HepG2 (cell line): ENCODE measurements around the gene FKBP5. TPM values are rescaled to one million over a fixed set of nuclear protein-coding genes. Genes with fewer than 3 reads are reported as not detected.

Experiments
- ADNP ChIP-seq: sonication (generic); formaldehyde crosslinking; IDR thresholded peaks from 2 replicates; pipeline ENCODE4 v1.4.0; 2020; ENCODE audit warnings: missing genetic modification reagents
- CCDC6 ChIP-seq: sonication (generic); formaldehyde crosslinking; IDR thresholded peaks from 2 replicates; pipeline ENCODE4 v1.8.1; 2022; ENCODE audit warnings: mild to moderate bottlenecking, missing genetic modification reagents, moderate library complexity
- RXRB ChIP-seq: IDR thresholded peaks from 2 replicates; pipeline ENCODE4 v1.6.1; 2016; ENCODE audit warnings: borderline replicate concordance, missing genetic modification reagents, missing compliant biosample characterization
- SMARCC2 ChIP-seq: fragments of 450-650 bp; IDR thresholded peaks from 2 replicates; pipeline ENCODE4 v1.6.1; 2017; ENCODE audit warnings: antibody characterized with exemption, mild to moderate bottlenecking
- SRSF4 ChIP-seq: fragments of 200-400 bp; formaldehyde crosslinking; IDR thresholded peaks from one replicate; pipeline ENCODE4 v1.6.1; 2018; ENCODE audit warnings: mild to moderate bottlenecking, low read depth, low read length, moderate library complexity; ENCODE audit not compliant: poor library complexity, severe bottlenecking
- ZC3H13 ChIP-seq: sonication (generic); formaldehyde crosslinking; IDR thresholded peaks from 2 replicates; pipeline ENCODE4 v1.8.1; 2023; ENCODE audit warnings: mild to moderate bottlenecking, missing genetic modification reagents, moderate library complexity
- ZNF10 ChIP-seq: sonication (generic); formaldehyde crosslinking; IDR thresholded peaks from 2 replicates; pipeline ENCODE4 v1.4.0; 2020; ENCODE audit warnings: mild to moderate bottlenecking, low read depth, missing genetic modification reagents, borderline replicate concordance
- ZNF205 ChIP-seq: IDR thresholded peaks from 2 replicates; pipeline ENCODE4 v1.6.1; 2018; ENCODE audit warnings: missing biosample characterization, missing genetic modification reagents
- ZNF280D ChIP-seq: sonication (generic); formaldehyde crosslinking; IDR thresholded peaks from 2 replicates; pipeline ENCODE4 v1.5.1; 2020; ENCODE audit warnings: mild to moderate bottlenecking, missing genetic modification reagents
- ZNF777 ChIP-seq: sonication (generic); formaldehyde crosslinking; IDR thresholded peaks from 2 replicates; pipeline ENCODE4 v1.4.0; 2020; ENCODE audit warnings: missing genetic modification reagents
- ZSCAN12 ChIP-seq: sonication (generic); formaldehyde crosslinking; IDR thresholded peaks from 2 replicates; pipeline ENCODE4 v1.9.0; 2021; ENCODE audit warnings: mild to moderate bottlenecking, missing genetic modification reagents
- polyA plus RNA-seq, 8 experiments: library from polyadenylated mRNA; depleted of rRNA in 3 of 8; stranded (reverse) in 7 of 8; unstranded in 1 of 8; fragments of >200 nt; fragmentation: Illumina TruSeq in 4 of 8; extraction: Trizol in 4 of 8; gene quantifications; 2 replicates each; pipeline versions ENCODE4 v1.2.1 to v1.2.3, GENCODE V29; 2011 to 2016; ENCODE audit warnings: low read depth in 4 of 8, missing spikeins in 1 of 8, mixed read lengths in 1 of 8; ENCODE audit not compliant: insufficient read depth in 1 of 8
- total RNA-seq, 5 experiments: library from RNA; depleted of rRNA; stranded (reverse); fragments of >200 nt; fragmentation: Illumina TruSeq; extraction: Trizol; gene quantifications; 2 replicates each; pipeline ENCODE4 v1.2.3, GENCODE V29; 2016; ENCODE audit warnings: low read depth in 1 of 5
- TF ChIP-seq, protein P1 (sequence below): sonication (generic); formaldehyde crosslinking; IDR thresholded peaks from 2 replicates; pipeline ENCODE4 v1.4.0; 2020; ENCODE audit warnings: missing genetic modification reagents
- TF ChIP-seq, protein P2 (sequence below): sonication (generic); formaldehyde crosslinking; conservative IDR thresholded peaks from 2 replicates; pipeline ENCODE4 v1.8.1; 2023; ENCODE audit warnings: missing genetic modification reagents
- TF ChIP-seq, protein P3 (sequence below), 2 experiments: fragments of 450-650 bp in 1 of 2; sonication (generic) in 1 of 2; formaldehyde crosslinking in 1 of 2; IDR thresholded peaks; 2 replicates each; pipeline versions ENCODE4 v1.6.1 to v1.8.0; 2016 to 2022; ENCODE audit warnings: antibody characterized with exemption in 1 of 2, mild to moderate bottlenecking in 1 of 2, missing genetic modification reagents in 1 of 2

Gene FKBP5
- total and polyA plus RNA-seq, 2 of the 13 experiments (the other 11 are each of a cell fraction or from before 2014, with no cell fraction given): 8.0 to 17.4 TPM

DNA sequence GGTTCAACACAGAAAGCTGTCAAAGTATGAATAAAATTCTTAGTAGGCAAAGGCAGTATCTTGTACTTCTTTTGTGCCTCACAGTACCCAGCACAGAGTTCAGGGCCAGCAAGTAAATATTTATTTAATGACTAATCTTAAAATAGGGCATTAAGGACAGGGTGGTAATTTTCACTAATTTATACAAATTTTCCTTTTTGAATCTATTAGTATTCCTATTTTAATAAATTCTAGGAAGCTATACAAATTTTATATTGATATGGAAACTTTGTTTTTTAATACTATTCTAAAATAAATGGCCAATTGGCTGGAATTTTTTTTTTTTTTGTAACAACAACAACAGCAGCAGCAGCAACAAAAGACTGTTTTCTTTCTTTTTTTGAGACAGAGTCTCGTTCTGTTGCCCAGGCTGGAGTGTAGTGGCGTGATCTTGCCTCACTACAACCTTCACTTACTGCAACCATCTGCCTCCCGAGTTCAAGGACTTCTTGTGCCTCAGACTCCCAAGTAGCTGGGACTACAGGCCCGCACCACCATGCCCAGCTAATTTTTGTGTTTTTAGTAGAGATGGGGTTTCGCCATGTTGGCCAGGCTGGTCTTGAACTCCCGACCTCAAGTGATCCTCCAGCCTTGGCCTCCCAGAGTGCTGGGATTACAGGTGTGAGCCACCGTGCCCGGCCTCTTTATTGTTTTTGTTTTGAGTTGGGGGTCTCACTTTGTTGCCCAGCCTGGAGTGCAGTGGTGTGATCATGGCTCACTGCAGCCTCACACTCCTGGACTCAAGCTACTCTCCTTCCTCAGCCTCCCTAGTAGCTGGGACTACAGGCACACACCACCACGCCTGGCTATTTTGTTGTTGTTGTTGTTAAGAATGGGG, 85.2 kb downstream of the FKBP5 start (continued):
- TF ChIP-seq ZNF280D (CRISPR knock-in tag) (0 out of 2 replicates have a peak, but pooled peaks have one; percentile 63), CCDC6 (CRISPR knock-in tag) (0 out of 2 replicates have a peak, but pooled peaks have one; percentile 75), RXRB (CRISPR knock-in tag) (peak; percentile 85), ADNP (CRISPR knock-in tag) (peak; percentile 83; the same call in 1 of the 2 replicates), ZNF10 (CRISPR knock-in tag) (no peak), ZNF777 (CRISPR knock-in tag) (no peak), SMARCC2 (peak; percentile 62; the same call in 1 of the 2 replicates), ZNF205 (CRISPR knock-in tag) (peak; percentile 65; the same call in 1 of the 2 replicates), SRSF4 (no peak), ZSCAN12 (CRISPR knock-in tag) (no peak), ZC3H13 (no peak)
- TF ChIP-seq, protein P1, sequence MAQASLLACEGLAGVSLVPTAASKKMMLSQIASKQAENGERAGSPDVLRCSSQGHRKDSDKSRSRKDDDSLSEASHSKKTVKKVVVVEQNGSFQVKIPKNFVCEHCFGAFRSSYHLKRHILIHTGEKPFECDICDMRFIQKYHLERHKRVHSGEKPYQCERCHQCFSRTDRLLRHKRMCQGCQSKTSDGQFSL (CRISPR knock-in tag): no peak
- TF ChIP-seq, protein P2, sequence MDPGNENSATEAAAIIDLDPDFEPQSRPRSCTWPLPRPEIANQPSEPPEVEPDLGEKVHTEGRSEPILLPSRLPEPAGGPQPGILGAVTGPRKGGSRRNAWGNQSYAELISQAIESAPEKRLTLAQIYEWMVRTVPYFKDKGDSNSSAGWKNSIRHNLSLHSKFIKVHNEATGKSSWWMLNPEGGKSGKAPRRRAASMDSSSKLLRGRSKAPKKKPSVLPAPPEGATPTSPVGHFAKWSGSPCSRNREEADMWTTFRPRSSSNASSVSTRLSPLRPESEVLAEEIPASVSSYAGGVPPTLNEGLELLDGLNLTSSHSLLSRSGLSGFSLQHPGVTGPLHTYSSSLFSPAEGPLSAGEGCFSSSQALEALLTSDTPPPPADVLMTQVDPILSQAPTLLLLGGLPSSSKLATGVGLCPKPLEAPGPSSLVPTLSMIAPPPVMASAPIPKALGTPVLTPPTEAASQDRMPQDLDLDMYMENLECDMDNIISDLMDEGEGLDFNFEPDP: no peak
- TF ChIP-seq, protein P3, sequence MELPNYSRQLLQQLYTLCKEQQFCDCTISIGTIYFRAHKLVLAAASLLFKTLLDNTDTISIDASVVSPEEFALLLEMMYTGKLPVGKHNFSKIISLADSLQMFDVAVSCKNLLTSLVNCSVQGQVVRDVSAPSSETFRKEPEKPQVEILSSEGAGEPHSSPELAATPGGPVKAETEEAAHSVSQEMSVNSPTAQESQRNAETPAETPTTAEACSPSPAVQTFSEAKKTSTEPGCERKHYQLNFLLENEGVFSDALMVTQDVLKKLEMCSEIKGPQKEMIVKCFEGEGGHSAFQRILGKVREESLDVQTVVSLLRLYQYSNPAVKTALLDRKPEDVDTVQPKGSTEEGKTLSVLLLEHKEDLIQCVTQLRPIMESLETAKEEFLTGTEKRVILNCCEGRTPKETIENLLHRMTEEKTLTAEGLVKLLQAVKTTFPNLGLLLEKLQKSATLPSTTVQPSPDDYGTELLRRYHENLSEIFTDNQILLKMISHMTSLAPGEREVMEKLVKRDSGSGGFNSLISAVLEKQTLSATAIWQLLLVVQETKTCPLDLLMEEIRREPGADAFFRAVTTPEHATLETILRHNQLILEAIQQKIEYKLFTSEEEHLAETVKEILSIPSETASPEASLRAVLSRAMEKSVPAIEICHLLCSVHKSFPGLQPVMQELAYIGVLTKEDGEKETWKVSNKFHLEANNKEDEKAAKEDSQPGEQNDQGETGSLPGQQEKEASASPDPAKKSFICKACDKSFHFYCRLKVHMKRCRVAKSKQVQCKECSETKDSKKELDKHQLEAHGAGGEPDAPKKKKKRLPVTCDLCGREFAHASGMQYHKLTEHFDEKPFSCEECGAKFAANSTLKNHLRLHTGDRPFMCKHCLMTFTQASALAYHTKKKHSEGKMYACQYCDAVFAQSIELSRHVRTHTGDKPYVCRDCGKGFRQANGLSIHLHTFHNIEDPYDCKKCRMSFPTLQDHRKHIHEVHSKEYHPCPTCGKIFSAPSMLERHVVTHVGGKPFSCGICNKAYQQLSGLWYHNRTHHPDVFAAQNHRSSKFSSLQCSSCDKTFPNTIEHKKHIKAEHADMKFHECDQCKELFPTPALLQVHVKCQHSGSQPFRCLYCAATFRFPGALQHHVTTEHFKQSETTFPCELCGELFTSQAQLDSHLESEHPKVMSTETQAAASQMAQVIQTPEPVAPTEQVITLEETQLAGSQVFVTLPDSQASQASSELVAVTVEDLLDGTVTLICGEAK (IDR thresholded peaks at IDR 0.05): no peak
- TF ChIP-seq, protein P3 (CRISPR knock-in tag; IDR thresholded peaks at IDR 0.05): peak; percentile 44
